Gastroesophageal sphincter (tissue), 4 donors: Measurements from ENCODE around the gene FBXL13. TPM values are rescaled to one million over a fixed set of nuclear protein-coding genes. Genes with fewer than 3 reads are reported as not detected.
A peak's percentile ranks its signal among the peaks of the same experiment; 100 is the strongest.

Experiments
- ATAC-seq: fragments of 150-250 bp; one replicate; pipeline ENCODE4 v1.9.1; 2016; ENCODE audit warnings: mild to moderate bottlenecking, moderate library complexity
- H3K27ac ChIP-seq, 4 donors: fragments of 200-600 bp; sonication (generic) in 3 of 4; 1 replicate in 3 of 4; 2 replicates in 1 of 4; pipeline ENCODE4 v1.5.1; 2016 to 2019
- H3K27me3 ChIP-seq: fragments of 200-600 bp; sonication (generic); one replicate; pipeline ENCODE4 v1.5.1; 2019
- H3K36me3 ChIP-seq, 2 donors: fragments of 200-600 bp; sonication (generic); one replicate each; pipeline ENCODE4 v1.5.1; 2019; ENCODE audit warnings: control low read depth in 1 of 2
- H3K4me1 ChIP-seq, 3 donors: fragments of 200-600 bp; sonication (generic); 1 replicate in 2 of 3; 2 replicates in 1 of 3; pipeline ENCODE4 v1.5.1; 2016 to 2019; ENCODE audit warnings: control low read depth in 2 of 3
- H3K4me3 ChIP-seq, 2 donors: fragments of 200-600 bp; sonication (generic); one replicate each; pipeline ENCODE4 v1.5.1; 2019; ENCODE audit warnings: mild to moderate bottlenecking in 1 of 2, moderate library complexity in 1 of 2
- H3K9me3 ChIP-seq, 3 donors: fragments of 200-600 bp; sonication (generic); one replicate each; pipeline ENCODE4 v1.5.1; 2017 to 2019; ENCODE audit warnings: control low read depth in 2 of 3
- CTCF ChIP-seq, 4 experiments: fragments of 200-600 bp in 2 of 4; fragments of 450-650 bp in 2 of 4; sonication (generic) in 1 of 4; IDR thresholded peaks; one replicate each; pipeline ENCODE4 v1.5.1; 2017 to 2019; ENCODE audit warnings: antibody characterized with exemption in 4 of 4, mild to moderate bottlenecking in 2 of 4, moderate library complexity in 2 of 4
- EP300 ChIP-seq: sonication (generic); formaldehyde crosslinking; IDR thresholded peaks from one replicate; pipeline ENCODE4 v1.6.1; 2017; ENCODE audit warnings: antibody characterized with exemption, mild to moderate bottlenecking
- POLR2A ChIP-seq, 2 donors: fragments of 450-650 bp; IDR thresholded peaks; one replicate each; pipeline ENCODE4 v1.6.1; 2017; ENCODE audit warnings: antibody characterized with exemption in 2 of 2, mild to moderate bottlenecking in 2 of 2, moderate library complexity in 1 of 2
- POLR2AphosphoS5 ChIP-seq: sonication (generic); formaldehyde crosslinking; IDR thresholded peaks from one replicate; pipeline ENCODE4 v1.6.1; 2017; ENCODE audit warnings: antibody characterized with exemption
- WGBS, 2 donors: methylation state at CpG; one replicate each; pipeline ENCODE4 v1.1.5; 2018; ENCODE audit warnings: low coverage in 1 of 2; 5-methylcytosine and 5-hydroxymethylcytosine counted together
- total RNA-seq, 4 donors: library from RNA; depleted of rRNA; stranded (reverse); fragments of >200 nt; gene quantifications; one replicate each; pipeline ENCODE4 v1.1.0, GENCODE V29; 2016

Gene FBXL13
- total RNA-seq, 4 donors from 2014 or later = 1.3 to 5.8 (median 3.2) TPM

- Histone ChIP-seq H3K9me3 (no peaks in the 10 kb centered on the region), H3K27ac (peak overlapping the region in 3 of 4 donors; percentile 4 to 26 (median 13)), H3K4me1 (no peaks in the 10 kb centered on the region), H3K27me3 (no peaks in the 10 kb centered on the region), H3K4me3 (no peak overlapping the region), H3K36me3 (peaks cover 0 to 40% of the 10 kb centered on the region in 2 donors)
- TF ChIP-seq EP300 (no peak), CTCF (IDR thresholded peaks at IDR 0.05) (no peak), POLR2AphosphoS5 (no peak), POLR2A (IDR thresholded peaks at IDR 0.05) (no peak)
- no peak for ATAC-seq
- 50 to 52% methylated on average over 6 of the region's 6 CpGs for WGBS, 2 donors
These were observed 251.0 kb downstream of the FBXL13 start for GRCh38 chr7:102823390-102824119.

GRCh38 chr7:102821994-102822747, 252.4 kb downstream of the FBXL13 start:
- WGBS, 2 donors = 80 to 83% methylated on average over 1 to 2 of the region's 2 CpGs
- no peaks in the 10 kb centered on the region for H3K9me3 ChIP-seq
- TF ChIP-seq POLR2A (IDR thresholded peaks at IDR 0.05) = no peak
- no peak for TF ChIP-seq POLR2AphosphoS5
- TF ChIP-seq EP300 = no peak
- TF ChIP-seq CTCF (IDR thresholded peaks at IDR 0.05) = no peak
- no peak for ATAC-seq
- peaks cover 0 to 30% of the 10 kb centered on the region in 2 donors for H3K36me3 ChIP-seq
- no peak overlapping the region for H3K4me3 ChIP-seq
- H3K27me3 ChIP-seq = no peaks in the 10 kb centered on the region
- no peaks in the 10 kb centered on the region for H3K4me1 ChIP-seq
- peak overlapping the region in 2 of 4 donors; percentile 27 to 28 for H3K27ac ChIP-seq

GRCh38 chr7:102819151-102819550, 255.4 kb downstream of the FBXL13 start:
- Histone ChIP-seq H3K27ac (no peak overlapping the region), H3K9me3 (no peaks in the 10 kb centered on the region), H3K4me1 (no peaks in the 10 kb centered on the region), H3K36me3 (peaks cover 0 to 27% of the 10 kb centered on the region in 2 donors), H3K4me3 (no peak overlapping the region), H3K27me3 (no peaks in the 10 kb centered on the region)
- ATAC-seq = no peak
- 33 to 87% methylated on average over 2 of the region's 2 CpGs for WGBS, 2 donors
- TF ChIP-seq EP300 (no peak), POLR2AphosphoS5 (no peak), CTCF (IDR thresholded peaks at IDR 0.05) (no peak), POLR2A (IDR thresholded peaks at IDR 0.05) (no peak)

- Histone ChIP-seq H3K4me1 (peaks cover 0 to 6% (median 0%) of the 10 kb centered on the region in 3 donors), H3K27me3 (no peaks in the 10 kb centered on the region), H3K36me3 (peaks cover 0 to 31% of the 10 kb centered on the region in 2 donors), H3K9me3 (no peaks in the 10 kb centered on the region), H3K27ac (no peak overlapping the region), H3K4me3 (no peak overlapping the region)
- WGBS, 2 donors = 76 to 77% methylated on average over 4 of the region's 4 CpGs
- ATAC-seq = no peak
- TF ChIP-seq EP300 (no peak), CTCF (IDR thresholded peaks at IDR 0.05) (no peak), POLR2A (IDR thresholded peaks at IDR 0.05) (no peak), POLR2AphosphoS5 (no peak)
These were observed 256.7 kb downstream of the FBXL13 start for GRCh38 chr7:102817616-102818573.
